ENCODE results near the gene RETREG1.

RETREG1 gene

GRCh38 chr5:16461782-16462181 lies 155.0 kb downstream of the RETREG1 start:
- no peak for TF ChIP-seq CTCF (IDR thresholded peaks at IDR 0.05; ENCODE audit: low read depth, low read length)
- DNase-seq (ENCODE audit: extremely low read depth, low read depth) = peak; percentile 49

GRCh38 chr5:16461026-16461425 lies 155.8 kb downstream of the RETREG1 start:
- DNase-seq (ENCODE audit: extremely low read depth, low read depth) = no peak
- no peak for TF ChIP-seq CTCF (IDR thresholded peaks at IDR 0.05; ENCODE audit: low read depth, low read length)

- TF ChIP-seq CTCF (IDR thresholded peaks at IDR 0.05; ENCODE audit: low read depth, low read length) = no peak
These were observed 157.3 kb downstream of the RETREG1 start for GRCh38 chr5:16459451-16459850.

GRCh38 chr5:16457853-16458252 lies 158.9 kb downstream of the RETREG1 start:
- DNase-seq (ENCODE audit: extremely low read depth, low read depth) = no peak
- TF ChIP-seq CTCF (IDR thresholded peaks at IDR 0.05; ENCODE audit: low read depth, low read length) = no peak

More at GRCh38 chr5:16459451-16459850, 157.3 kb downstream of the RETREG1 start:
- DNase-seq (ENCODE audit: extremely low read depth, low read depth) = no peak

- no peak for TF ChIP-seq CTCF (IDR thresholded peaks at IDR 0.05; ENCODE audit: low read depth, low read length)
- DNase-seq (ENCODE audit: extremely low read depth, low read depth) = no peak
These were observed 159.3 kb downstream of the RETREG1 start for GRCh38 chr5:16457451-16457850.

GRCh38 chr5:16456103-16456832 lies 160.5 kb downstream of the RETREG1 start:
- DNase-seq (ENCODE audit: extremely low read depth, low read depth) = peak; percentile 35
- peak; percentile 56 for TF ChIP-seq CTCF (IDR thresholded peaks at IDR 0.05; ENCODE audit: low read depth, low read length)

GRCh38 chr5:16455668-16456067 lies 161.1 kb downstream of the RETREG1 start:
- no peak for TF ChIP-seq CTCF (IDR thresholded peaks at IDR 0.05; ENCODE audit: low read depth, low read length)
- DNase-seq (ENCODE audit: extremely low read depth, low read depth) = no peak
